HG03025 (cell line): ENCODE results near the gene NUBP2.

Experiments
- ATAC-seq: cut with Tn5 transposase; IDR thresholded peaks from one replicate; pipeline ENCODE4 v1.9.1; 2021; ENCODE audit warnings: mild to moderate bottlenecking, moderate library complexity; ENCODE audit not compliant: unreplicated experiment, low FRiP score

Gene NUBP2

GRCh38 chr16:1782408-1783264, at the start of gene NUBP2, which contains the start of gene SPSB3:
Gene NUBP2, plus strand, starts transcription at chr16:1782960. Its CDS starts 61 bp downstream, at chr16:1783021.
Gene SPSB3, minus strand, starts transcription at chr16:1782571. Its CDS starts 1,088 bp downstream, at chr16:1781483.
- ATAC-seq: peak; percentile 78

GRCh38 chr16:1734123-1734522, 48.6 kb upstream of the NUBP2 start:
- no peak for ATAC-seq

GRCh38 chr16:1734816-1735215, 47.9 kb upstream of the NUBP2 start:
- no peak for ATAC-seq

GRCh38 chr16:1740234-1740633, 42.5 kb upstream of the NUBP2 start:
- no peak for ATAC-seq

GRCh38 chr16:1740781-1741490, 41.8 kb upstream of the NUBP2 start:
- no peak for ATAC-seq

GRCh38 chr16:1741553-1742165, 41.1 kb upstream of the NUBP2 start:
- ATAC-seq: no peak

- ATAC-seq: no peak
These were observed 39.1 kb upstream of the NUBP2 start for GRCh38 chr16:1743376-1744337.

GRCh38 chr16:1744338-1744840, 38.4 kb upstream of the NUBP2 start:
- no peak for ATAC-seq

- no peak for ATAC-seq
These were observed 37.4 kb upstream of the NUBP2 start for GRCh38 chr16:1745181-1745899.

- ATAC-seq: no peak
These were observed 36.7 kb upstream of the NUBP2 start for GRCh38 chr16:1745900-1746692.

- no peak for ATAC-seq
These were observed 36.0 kb upstream of the NUBP2 start for GRCh38 chr16:1746693-1747195.

GRCh38 chr16:1747934-1748333, 34.8 kb upstream of the NUBP2 start:
- ATAC-seq: no peak

- ATAC-seq: no peak
These were observed 33.3 kb upstream of the NUBP2 start for GRCh38 chr16:1749152-1750117.

- no peak for ATAC-seq
These were observed 30.8 kb upstream of the NUBP2 start for GRCh38 chr16:1751946-1752345.

GRCh38 chr16:1752853-1753252, 29.9 kb upstream of the NUBP2 start:
- ATAC-seq: no peak

- no peak for ATAC-seq
These were observed 28.6 kb upstream of the NUBP2 start for GRCh38 chr16:1754204-1754603.
